ENCODE data around the gene POLQ.
"Not testable (repeated sequence)": the region's sequence is repeated elsewhere in the genome, so short reads cannot be mapped to it uniquely, and the experiment has no call there.

The POLQ gene

DNA sequence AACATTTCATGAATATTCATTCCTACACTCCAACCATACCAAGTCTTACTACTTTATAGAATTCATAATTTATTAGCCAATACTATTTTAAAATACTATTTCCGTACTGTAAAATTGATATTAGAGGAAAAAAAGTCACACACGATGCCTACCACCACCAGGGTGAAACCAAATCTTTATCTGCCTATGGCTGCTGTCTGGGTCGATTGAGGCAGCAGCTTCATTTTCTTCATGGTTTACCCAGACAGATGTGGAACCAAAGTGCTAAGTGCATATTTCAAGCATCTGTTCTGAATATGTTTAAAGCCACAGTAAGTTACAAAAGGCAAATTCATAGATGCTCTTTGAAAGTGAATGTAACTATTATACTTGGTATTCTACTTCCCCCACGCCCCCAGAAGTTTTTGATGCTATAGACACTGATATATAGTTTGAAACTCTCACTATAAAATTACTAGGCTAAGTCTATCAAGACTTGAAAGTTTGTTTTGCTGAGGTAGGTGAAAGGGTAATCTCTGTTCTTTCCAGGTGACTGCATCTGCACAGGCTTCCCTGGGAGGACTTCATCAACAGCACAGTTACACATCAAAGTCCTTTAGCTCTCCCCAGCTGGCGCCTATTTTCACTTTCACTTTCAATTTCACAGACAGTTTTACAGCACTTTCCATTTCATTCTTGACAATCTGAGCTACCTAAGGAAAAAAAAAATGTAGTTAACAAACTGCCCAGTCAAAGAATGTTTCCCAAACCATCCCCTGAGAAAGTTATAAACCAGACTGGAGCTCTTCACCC, 113.9 kb downstream of the POLQ start:
- intact Hi-C loops (cut with DNase I) = no loop called here
- no peak for DNase-seq

DNA sequence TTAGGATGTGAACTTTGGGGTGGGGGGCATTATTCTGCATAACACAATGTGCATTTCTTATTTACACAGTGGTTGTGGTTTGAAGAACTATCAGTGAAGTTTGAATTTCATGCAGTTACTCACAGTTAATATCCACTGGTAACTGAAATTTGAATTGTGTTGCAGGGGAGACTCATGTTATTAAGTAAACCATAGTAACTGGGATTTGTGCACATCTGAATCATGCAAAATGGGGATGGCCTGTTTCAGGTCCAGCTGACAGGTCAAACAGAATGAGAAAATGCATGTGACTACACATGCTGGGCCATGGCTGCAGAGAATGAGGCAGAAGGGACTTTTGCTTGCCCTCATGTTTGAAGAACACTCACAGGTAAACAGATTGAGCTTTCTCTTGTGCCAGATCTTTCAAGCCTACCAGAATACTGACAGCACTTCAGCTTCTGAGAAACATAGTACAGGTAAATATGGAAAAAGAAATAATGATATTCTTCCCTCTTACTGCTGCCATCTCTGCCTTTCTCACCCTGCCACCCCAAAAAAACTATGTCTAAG, 115.0 kb downstream of the POLQ start:
- no peak for DNase-seq
- intact Hi-C loops (cut with DNase I) = no loop called here

DNA sequence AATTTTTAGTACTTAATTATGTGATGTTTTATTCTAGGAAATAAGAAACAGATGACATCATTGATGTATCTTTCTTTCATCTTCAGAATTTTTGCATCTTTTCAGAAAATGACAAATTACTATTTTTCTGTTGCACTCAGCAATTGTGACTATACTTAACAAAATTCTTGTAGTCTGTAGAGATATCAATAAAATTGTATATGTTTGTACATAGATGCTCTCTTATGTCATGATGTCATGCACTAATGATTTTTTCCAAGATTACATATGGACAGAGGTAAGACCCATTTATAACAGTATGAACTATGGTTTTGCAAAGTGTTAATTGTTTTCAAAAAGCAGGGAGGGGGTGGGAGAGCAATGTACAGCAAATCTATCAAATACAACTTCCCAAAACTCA, 121.2 kb downstream of the POLQ start:
- DNase-seq = no peak
- intact Hi-C loops (cut with DNase I) = no loop called here

DNA sequence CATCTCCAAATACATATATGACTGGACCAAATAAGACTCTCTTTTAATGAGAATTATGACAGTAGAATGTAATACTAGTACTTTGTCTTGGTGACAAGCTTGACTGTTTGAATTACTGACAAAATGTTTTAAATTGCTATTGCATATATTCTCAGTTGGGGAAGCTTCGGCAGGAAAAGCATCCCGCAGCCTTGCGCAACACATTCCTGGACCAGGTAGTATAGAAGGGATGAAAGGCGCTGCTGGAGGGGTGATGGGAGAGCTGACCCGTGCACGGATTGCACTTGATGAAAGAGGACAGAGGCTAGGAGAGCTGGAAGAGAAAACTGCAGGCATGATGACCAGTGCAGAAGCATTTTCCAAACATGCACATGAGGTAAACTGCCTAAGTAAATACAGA, 127.6 kb downstream of the POLQ start:
- DNase-seq = no peak
- intact Hi-C loops (cut with DNase I) = no loop called here

DNA sequence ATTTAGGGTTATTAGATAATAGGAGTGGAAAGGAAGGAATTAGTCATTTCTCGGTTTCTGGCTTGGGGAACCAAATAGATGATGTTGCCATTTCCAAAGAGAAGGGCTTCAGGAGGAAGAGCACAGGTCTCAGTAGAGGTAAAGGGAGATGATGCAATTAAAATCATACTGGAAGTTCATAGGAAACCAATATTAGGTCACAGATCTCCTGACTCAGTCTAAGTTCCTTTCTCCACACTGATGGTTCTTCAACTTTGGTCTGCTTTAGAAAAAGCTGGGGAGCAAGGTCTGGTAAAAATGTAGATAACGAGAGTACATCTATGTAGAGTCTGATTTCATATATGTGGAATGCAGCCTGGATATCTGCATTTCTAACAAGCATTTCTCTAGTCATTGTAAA, 130.9 kb downstream of the POLQ start:
- intact Hi-C loops (cut with DNase I) = no loop called here
- no peak for DNase-seq

DNA sequence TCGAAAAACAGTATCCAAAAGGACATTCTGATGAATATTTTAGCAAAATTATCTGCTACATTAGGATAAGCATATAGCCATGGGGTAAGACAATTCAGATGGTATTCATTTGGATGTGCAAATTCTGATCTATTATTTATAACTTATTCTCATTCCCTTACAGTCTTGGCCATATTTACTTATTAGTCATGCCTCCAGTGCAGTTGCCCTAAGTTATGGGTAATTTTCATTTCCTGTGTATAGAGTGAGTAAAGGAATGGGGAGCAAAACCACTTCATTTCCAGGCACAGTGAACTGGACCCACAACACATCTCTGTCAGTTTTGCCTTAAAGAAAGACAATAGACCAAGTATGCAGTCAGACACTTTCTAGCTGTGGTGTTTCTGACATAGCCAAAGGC, 134.3 kb downstream of the POLQ start:
- DNase-seq = no peak
- intact Hi-C loops (cut with DNase I) = no loop called here

DNA sequence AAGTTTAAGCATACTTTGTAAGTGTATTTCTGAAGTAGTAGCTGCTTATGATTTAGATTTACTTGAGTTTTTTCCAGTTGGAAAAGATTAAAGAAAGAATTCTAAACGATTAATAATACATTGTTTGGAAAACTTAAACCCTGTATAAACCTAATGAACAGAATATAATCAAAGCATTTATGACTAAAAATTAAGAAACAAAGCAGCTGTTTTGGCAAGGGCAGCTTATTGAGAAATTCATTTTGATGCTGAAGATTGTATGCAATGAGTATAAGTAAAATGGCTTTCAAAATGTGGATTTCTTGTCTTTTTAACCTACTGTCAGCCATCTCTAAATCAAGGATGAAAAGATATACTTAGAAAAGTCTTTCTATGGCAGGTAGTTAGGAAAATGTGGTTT, 140.2 kb downstream of the POLQ start:
- intact Hi-C loops (cut with DNase I) = no loop called here
- DNase-seq = no peak

DNA sequence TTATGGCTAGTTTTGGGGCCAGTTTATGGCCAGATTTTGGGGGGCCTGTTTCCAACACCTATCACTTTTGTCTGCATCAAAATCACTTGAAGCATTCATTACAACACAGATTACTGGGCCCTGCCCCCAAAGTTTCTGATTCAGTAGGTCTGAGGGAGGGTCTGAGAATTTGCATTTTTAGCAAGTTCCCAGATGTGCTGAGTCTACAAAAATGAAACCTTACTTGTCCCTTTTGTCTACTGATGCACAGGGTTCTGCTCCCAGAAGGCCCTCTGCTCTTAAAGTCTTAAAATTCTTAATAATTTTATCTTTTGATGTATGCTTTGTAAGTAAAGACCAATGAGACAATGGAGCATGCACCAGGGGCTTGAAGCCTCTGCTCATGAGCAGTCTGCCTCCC, 146.0 kb downstream of the POLQ start:
- DNase-seq = no peak
- intact Hi-C loops (cut with DNase I) = no loop called here

DNA sequence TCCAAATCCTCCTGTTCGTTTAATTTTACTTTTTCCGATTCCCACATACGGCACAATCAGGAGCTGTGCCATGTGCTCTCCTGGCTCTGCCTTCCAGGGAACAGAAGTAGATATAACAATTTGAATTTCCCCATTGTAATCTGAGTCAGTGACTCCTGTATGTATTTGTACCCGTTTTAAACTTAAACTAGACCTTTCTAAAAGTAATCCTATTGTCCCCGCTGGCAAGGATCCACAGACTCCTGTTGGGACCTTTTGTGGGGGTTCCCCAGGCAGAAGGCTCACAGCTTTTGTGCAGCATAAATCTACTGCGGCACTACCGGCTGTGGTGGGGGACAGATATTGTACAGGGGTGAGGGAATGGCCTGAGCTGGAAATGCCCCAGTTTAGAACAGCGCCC, 147.7 kb downstream of the POLQ start:
- intact Hi-C loops (cut with DNase I); DNase-seq: not testable (repeated sequence)

DNA sequence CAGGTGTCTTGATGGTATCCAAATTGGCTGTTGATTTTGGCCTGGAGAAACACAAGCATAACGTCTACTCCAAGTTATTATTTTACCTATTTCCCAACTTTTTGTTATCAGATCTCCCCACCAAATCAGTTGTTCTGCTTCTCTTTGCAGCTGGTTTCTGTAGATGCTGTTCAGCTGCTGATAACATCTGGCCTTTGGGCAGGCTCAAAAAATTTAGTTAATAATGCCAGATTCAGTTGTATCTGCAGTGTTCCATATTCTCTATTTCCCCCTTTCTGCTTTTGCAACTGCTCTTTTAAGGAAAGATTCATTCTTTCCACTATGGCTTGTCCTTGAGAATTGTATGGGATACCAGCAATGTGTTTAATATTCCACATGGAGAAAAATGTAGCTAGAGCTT, 149.8 kb downstream of the POLQ start:
- intact Hi-C loops (cut with DNase I); DNase-seq: not testable (repeated sequence)

DNA sequence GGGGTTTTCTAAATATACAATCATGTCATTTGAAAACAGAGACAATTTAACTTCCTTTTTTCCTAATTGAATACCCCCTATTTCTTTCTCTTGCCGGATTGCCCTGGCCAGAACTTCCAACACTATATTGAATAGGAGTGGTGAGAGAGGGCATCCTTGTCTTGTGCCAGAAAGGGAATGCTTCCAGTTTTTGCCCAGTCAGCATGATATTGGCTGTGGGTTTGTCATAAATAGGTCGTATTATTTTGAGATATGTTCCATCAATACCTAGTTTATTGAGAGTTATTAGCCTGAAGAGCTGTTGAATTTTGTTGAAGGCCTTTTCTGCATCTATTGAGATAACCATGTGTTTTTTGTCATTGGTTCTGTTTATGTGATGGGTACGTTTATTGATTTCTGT, 157.5 kb downstream of the POLQ start:
- intact Hi-C loops (cut with DNase I); DNase-seq: not testable (repeated sequence)
